OCI-LY1 (cell line): ENCODE data around the gene PATZ1.

ENCODE experiments used
- CTCF ChIP-seq: fragments of 200-600 bp; sonication (generic), shearing (Covaris generic); IDR thresholded peaks from 2 replicates; pipeline ENCODE4 v1.5.1; 2017; ENCODE audit warnings: mild to moderate bottlenecking, antibody characterized with exemption, low read length, moderate library complexity, mixed read lengths
- EZH2 ChIP-seq: fragments of 200-600 bp; sonication (generic), shearing (Covaris generic); IDR thresholded peaks from 2 replicates; pipeline ENCODE4 v1.8.0; 2017; ENCODE audit warnings: borderline replicate concordance, mixed run types, mild to moderate bottlenecking, antibody characterized with exemption, low read length, moderate library complexity, mixed read lengths

GRCh38 chr22:31279821-31280505, 66.2 kb downstream of the PATZ1 start:
- TF ChIP-seq CTCF (no peak), EZH2 (no peak)
